Endothelial cell of umbilical vein (primary cell): ENCODE data around the gene UPF3A.

Experiments used
- EZH2 ChIP-seq: IDR thresholded peaks from 2 replicates; pipeline ENCODE4 v1.6.1; 2012; ENCODE audit warnings: borderline replicate concordance, low read depth, mild to moderate bottlenecking, moderate library complexity, low read length, inconsistent platforms; ENCODE audit not compliant: severe bottlenecking
- FOS ChIP-seq: IDR thresholded peaks from 2 replicates; pipeline ENCODE4 v1.6.1; 2011; ENCODE audit warnings: mild to moderate bottlenecking, low read length, moderate library complexity, borderline replicate concordance; ENCODE audit not compliant: insufficient read depth
- GATA2 ChIP-seq: IDR thresholded peaks from 2 replicates; pipeline ENCODE4 v1.7.0; 2011; ENCODE audit warnings: low read depth, mild to moderate bottlenecking, moderate library complexity, mixed read lengths, low read length; ENCODE audit not compliant: insufficient read length, insufficient read depth
- MYC ChIP-seq: IDR thresholded peaks from one replicate; pipeline ENCODE4 v1.6.1; 2011; ENCODE audit warnings: mild to moderate bottlenecking, low read depth, low read length
- POLR2A ChIP-seq: IDR thresholded peaks from 2 replicates; pipeline ENCODE4 v1.6.1; 2012; ENCODE audit warnings: low read depth, mild to moderate bottlenecking, control low read depth, low read length
- POLR2AphosphoS5 ChIP-seq: IDR thresholded peaks from 2 replicates; pipeline ENCODE4 v1.6.1; 2012; ENCODE audit warnings: low read depth, mild to moderate bottlenecking, control low read depth, low read length, moderate library complexity; ENCODE audit not compliant: insufficient read depth
- TF ChIP-seq, protein P1 (sequence below), 2 donors: IDR thresholded peaks; 1 replicate in 1 of 2; 2 replicates in 1 of 2; pipeline ENCODE4 v1.5.1; 2011; ENCODE audit warnings: low read length in 2 of 2, mild to moderate bottlenecking in 2 of 2, moderate library complexity in 2 of 2, control low read depth in 1 of 2, inconsistent platforms in 1 of 2, low read depth in 1 of 2; ENCODE audit not compliant: insufficient read depth in 1 of 2; ENCODE audit errors: extremely low read depth in 1 of 2

DNA sequence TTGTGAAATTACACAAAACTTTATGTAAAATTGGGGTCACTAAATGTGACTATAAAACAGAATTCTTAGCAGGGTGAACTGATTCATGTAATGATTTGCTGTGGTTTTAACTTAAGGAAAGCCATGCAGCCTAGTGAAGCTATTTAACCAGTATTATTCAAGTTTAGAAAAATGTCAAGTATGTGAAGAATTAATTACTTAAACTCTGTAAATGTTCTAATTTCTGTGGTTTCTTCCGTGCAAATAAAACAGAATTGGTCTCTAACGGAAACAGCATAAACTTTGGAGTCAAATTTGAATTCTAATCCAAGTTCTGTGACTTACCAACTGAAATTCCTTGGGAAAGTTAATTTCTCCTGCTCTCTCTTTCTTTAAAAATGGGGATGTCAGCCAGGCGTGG, 33.4 kb upstream of the UPF3A start:
- TF ChIP-seq, protein P1, sequence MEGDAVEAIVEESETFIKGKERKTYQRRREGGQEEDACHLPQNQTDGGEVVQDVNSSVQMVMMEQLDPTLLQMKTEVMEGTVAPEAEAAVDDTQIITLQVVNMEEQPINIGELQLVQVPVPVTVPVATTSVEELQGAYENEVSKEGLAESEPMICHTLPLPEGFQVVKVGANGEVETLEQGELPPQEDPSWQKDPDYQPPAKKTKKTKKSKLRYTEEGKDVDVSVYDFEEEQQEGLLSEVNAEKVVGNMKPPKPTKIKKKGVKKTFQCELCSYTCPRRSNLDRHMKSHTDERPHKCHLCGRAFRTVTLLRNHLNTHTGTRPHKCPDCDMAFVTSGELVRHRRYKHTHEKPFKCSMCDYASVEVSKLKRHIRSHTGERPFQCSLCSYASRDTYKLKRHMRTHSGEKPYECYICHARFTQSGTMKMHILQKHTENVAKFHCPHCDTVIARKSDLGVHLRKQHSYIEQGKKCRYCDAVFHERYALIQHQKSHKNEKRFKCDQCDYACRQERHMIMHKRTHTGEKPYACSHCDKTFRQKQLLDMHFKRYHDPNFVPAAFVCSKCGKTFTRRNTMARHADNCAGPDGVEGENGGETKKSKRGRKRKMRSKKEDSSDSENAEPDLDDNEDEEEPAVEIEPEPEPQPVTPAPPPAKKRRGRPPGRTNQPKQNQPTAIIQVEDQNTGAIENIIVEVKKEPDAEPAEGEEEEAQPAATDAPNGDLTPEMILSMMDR (IDR thresholded peaks at IDR 0.05; ENCODE audit: extremely low read depth in 1 of 2, insufficient read depth in 1 of 2, low read depth in 1 of 2, low read length in 2 of 2) = no peak
- no peak for TF ChIP-seq EZH2
- TF ChIP-seq POLR2A = no peak
- no peak for TF ChIP-seq GATA2
- TF ChIP-seq POLR2AphosphoS5 = no peak
- no peak for TF ChIP-seq FOS
- no peak for TF ChIP-seq MYC
